SU-DHL-6 (cell line): ENCODE results near the gene NDUFB7.
A peak's percentile ranks its signal among the peaks of the same experiment; 100 is the strongest.

ENCODE experiments used
- H2AFZ ChIP-seq: fragments of 200-600 bp; sonication (generic); 2 replicates; pipeline ENCODE4 v1.6.1; 2014; ENCODE audit warnings: low read depth, mild to moderate bottlenecking, moderate library complexity, mixed read lengths, antibody characterized with exemption, low read length; ENCODE audit not compliant: severe bottlenecking
- H3F3A ChIP-seq: fragments of 200-600 bp; shearing (Covaris generic); 2 replicates; pipeline ENCODE4 v1.6.0; 2016; ENCODE audit warnings: antibody characterized with exemption, mild to moderate bottlenecking; ENCODE audit not compliant: insufficient read depth
- H3K27ac ChIP-seq: fragments of 200-600 bp; sonication (generic); 2 replicates; pipeline ENCODE4 v1.5.1; 2016; ENCODE audit warnings: low read depth, mild to moderate bottlenecking, low read length, moderate library complexity, mixed read lengths
- H3K27me3 ChIP-seq: fragments of 200-600 bp; sonication (generic), shearing (Covaris generic); 2 replicates; pipeline ENCODE4 v1.6.0; 2014; ENCODE audit warnings: mild to moderate bottlenecking, low read length
- H3K36me3 ChIP-seq: fragments of 200-600 bp; sonication (generic); 2 replicates; pipeline ENCODE4 v1.6.1; 2014; ENCODE audit warnings: mild to moderate bottlenecking, low read length, mixed read lengths
- H3K4me2 ChIP-seq: fragments of 300-600, 200-600 bp; shearing (Covaris generic), sonication (generic); 2 replicates; pipeline ENCODE4 v1.6.0; 2014; ENCODE audit warnings: low read length, low read depth, mild to moderate bottlenecking; ENCODE audit not compliant: poor library complexity, severe bottlenecking
- H3K4me3 ChIP-seq: fragments of 200-600 bp; sonication (generic); 2 replicates; pipeline ENCODE4 v1.5.1; 2014; ENCODE audit warnings: antibody characterized with exemption, low read length, mild to moderate bottlenecking, mixed read lengths; ENCODE audit not compliant: insufficient read depth, poor library complexity, severe bottlenecking
- H3K79me2 ChIP-seq: fragments of 200-600 bp; sonication (generic); 2 replicates; pipeline ENCODE4 v1.6.1; 2014; ENCODE audit warnings: mild to moderate bottlenecking, low read length, moderate library complexity; ENCODE audit not compliant: insufficient read depth
- H3K9ac ChIP-seq: fragments of 200-600 bp; sonication (generic); 2 replicates; pipeline ENCODE4 v1.7.0; 2014; ENCODE audit warnings: mild to moderate bottlenecking, low read length
- H3K9me2 ChIP-seq: fragments of 200-600 bp; sonication (generic); replicated peaks from 2 replicates; pipeline ENCODE4 v1.6.1; 2014; ENCODE audit warnings: low read length; ENCODE audit not compliant: insufficient read depth
- H3K9me3 ChIP-seq: fragments of 200-600 bp; sonication (generic); 2 replicates; pipeline ENCODE4 v1.6.1; 2014; ENCODE audit warnings: low read length, mixed read lengths; ENCODE audit not compliant: insufficient read depth
- H4K20me1 ChIP-seq: fragments of 200-600 bp; sonication (generic); 2 replicates; pipeline ENCODE4 v1.6.1; 2014; ENCODE audit warnings: low read depth, mild to moderate bottlenecking, antibody characterized with exemption, low read length, moderate library complexity, mixed read lengths
- CTCF ChIP-seq: fragments of 200-600 bp; sonication (generic); IDR thresholded peaks from one replicate; pipeline ENCODE4 v1.5.1; 2017; ENCODE audit warnings: antibody characterized with exemption, mild to moderate bottlenecking, low read length, moderate library complexity; ENCODE audit not compliant: insufficient read depth, poor library complexity, severe bottlenecking
- EZH2phosphoT487 ChIP-seq: fragments of 200-600 bp; sonication (generic), shearing (Covaris generic); conservative IDR thresholded peaks from 2 replicates; pipeline ENCODE4 v1.6.1; 2018; ENCODE audit warnings: mild to moderate bottlenecking, antibody characterized with exemption, low read length, moderate library complexity, mixed read lengths

Gene NDUFB7

DNA sequence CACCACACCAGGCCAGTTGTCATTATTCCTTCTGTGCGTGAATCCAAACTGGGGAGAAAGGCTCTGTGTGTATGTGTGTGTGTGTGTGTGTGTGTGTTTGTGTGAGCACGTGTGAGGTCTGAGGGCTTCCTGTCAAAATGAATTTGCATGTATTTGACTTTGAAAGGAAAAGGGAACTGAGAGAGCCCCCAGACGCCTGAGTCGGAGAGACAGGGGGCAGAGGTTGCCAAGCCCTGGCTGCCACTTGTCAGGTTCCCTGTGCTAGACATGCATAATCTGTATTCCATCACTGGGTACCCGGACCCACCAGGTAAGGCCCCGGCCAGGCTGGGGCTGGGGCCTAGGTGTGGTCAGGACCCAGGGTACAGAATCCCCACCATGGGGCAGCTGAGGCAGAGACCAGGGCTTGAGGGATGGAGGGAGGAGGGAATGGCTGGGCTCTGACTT is 11.1 kb upstream of the NDUFB7 start, which contains the start of gene CLEC17A:
Gene CLEC17A (plus strand): TSS at position 191 of the 447 bp plus-strand sequence. CDS start 77 bp downstream, at position 268.
- no peak within 1 kb of the TSS for H2AFZ ChIP-seq
- no peaks in the 10 kb centered on the region for H3K9me3 ChIP-seq
- no peak for TF ChIP-seq CTCF
- no peak for TF ChIP-seq EZH2phosphoT487
- no peaks in the 10 kb centered on the region for H3K9me2 ChIP-seq
- peak within 1 kb of the TSS; percentile 67 for H3K9ac ChIP-seq
- H3K27ac ChIP-seq: no peak within 1 kb of the TSS
- H3K4me2 ChIP-seq: peak within 1 kb of the TSS; percentile 55
- peaks cover 6% of the 10 kb centered on the region; the same call in 1 of the 2 replicates for H3K79me2 ChIP-seq
- peaks cover 23% of the 10 kb centered on the region for H3F3A ChIP-seq
- H4K20me1 ChIP-seq: no peaks in the 10 kb centered on the region
- peak within 1 kb of the TSS; percentile 57 for H3K4me3 ChIP-seq
- no peaks in the 10 kb centered on the region for H3K27me3 ChIP-seq
- H3K36me3 ChIP-seq: no peaks in the 10 kb centered on the region

DNA sequence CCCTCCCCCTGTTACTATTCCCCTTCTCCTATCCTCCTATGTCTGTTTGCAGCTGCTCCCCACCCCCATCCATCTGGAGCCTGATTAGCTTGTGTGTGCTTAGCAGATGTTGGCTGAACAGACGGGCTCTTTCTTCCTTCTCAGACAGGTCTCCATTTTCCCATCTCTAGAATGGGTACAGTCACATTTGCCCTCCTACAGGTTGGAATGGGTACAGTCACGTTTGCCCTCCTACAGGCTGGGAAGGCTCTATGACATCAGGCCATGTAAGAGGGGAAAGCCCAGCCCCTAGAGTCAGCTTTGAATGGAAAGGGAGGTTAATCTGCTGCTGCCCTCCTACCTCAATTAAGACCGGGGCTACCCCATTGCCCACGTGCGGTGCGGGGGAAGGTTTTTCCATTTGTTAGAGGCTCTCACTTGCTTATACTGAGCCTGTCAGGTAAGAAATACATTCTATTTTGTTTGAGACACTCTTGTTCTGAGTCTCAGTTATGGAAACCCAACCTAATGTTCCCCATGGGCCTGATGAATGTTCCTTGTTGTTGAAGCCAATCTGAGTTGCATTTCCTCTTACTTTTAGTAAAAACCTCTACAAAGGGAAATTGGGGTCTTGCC is 8.9 kb upstream of the NDUFB7 start:
- Histone ChIP-seq H2AFZ (peak overlapping the region; percentile 75), H3K27ac (peak overlapping the region; percentile 72), H3K4me3 (no peak overlapping the region), H3F3A (peaks cover 27% of the 10 kb centered on the region), H4K20me1 (no peaks in the 10 kb centered on the region), H3K27me3 (no peaks in the 10 kb centered on the region), H3K9ac (0 out of 2 replicates have a peak overlapping the region, but pooled peaks have one; percentile 1), H3K9me3 (no peaks in the 10 kb centered on the region), H3K9me2 (no peaks in the 10 kb centered on the region), H3K36me3 (no peaks in the 10 kb centered on the region), H3K4me2 (peak overlapping the region; percentile 35), H3K79me2 (peaks cover 6% of the 10 kb centered on the region; the same call in 1 of the 2 replicates)
- TF ChIP-seq CTCF (no peak), EZH2phosphoT487 (no peak)

GRCh38 chr19:14577885-14578427 is 6.1 kb upstream of the NDUFB7 start:
- no peak overlapping the region for H3K4me3 ChIP-seq
- H3K79me2 ChIP-seq: no peaks in the 10 kb centered on the region
- peaks cover 36% of the 10 kb centered on the region for H3F3A ChIP-seq
- H2AFZ ChIP-seq: peak overlapping the region; percentile 73
- no peaks in the 10 kb centered on the region for H4K20me1 ChIP-seq
- peak overlapping the region; percentile 23 for H3K4me2 ChIP-seq
- no peaks in the 10 kb centered on the region for H3K9me2 ChIP-seq
- TF ChIP-seq EZH2phosphoT487: no peak
- TF ChIP-seq CTCF: no peak
- no peaks in the 10 kb centered on the region for H3K27me3 ChIP-seq
- no peaks in the 10 kb centered on the region for H3K9me3 ChIP-seq
- peak overlapping the region; percentile 27 for H3K9ac ChIP-seq
- H3K36me3 ChIP-seq: no peaks in the 10 kb centered on the region
- peak overlapping the region; percentile 69 for H3K27ac ChIP-seq
